Measurements from ENCODE around the gene RHBDD1. TPM values are rescaled to one million over a fixed set of nuclear protein-coding genes. Genes with fewer than 3 reads are reported as not detected.

The RHBDD1 gene
- total and polyA plus RNA-seq, 2 donors (not counting 3 experiments of a cell fraction or from before 2014, with no cell fraction given): 6.8 to 19.4 TPM

GRCh38 chr2:227036527-227036926 lies 200.7 kb downstream of the RHBDD1 start:
- Histone ChIP-seq H3K27ac (ENCODE audit: insufficient read depth, low read depth, low read length) (no peak overlapping the region), H3K36me3 (ENCODE audit: control insufficient read depth in 2 of 2, extremely low read depth in 1 of 2, insufficient read depth in 2 of 2, low read length in 2 of 2) (no peaks in the 10 kb centered on the region), H3K9me3 (replicated peaks; ENCODE audit: control insufficient read depth, insufficient read depth, low read length) (no peaks in the 10 kb centered on the region), H3K27me3 (ENCODE audit: control insufficient read depth in 2 of 2, insufficient read depth in 2 of 2, low read length in 2 of 2) (no peaks in the 10 kb centered on the region), H3K9ac (replicated peaks; ENCODE audit: extremely low read depth, insufficient read depth, low read length) (no peak overlapping the region), H2AFZ (ENCODE audit: low read depth, low read length) (no peak overlapping the region), H3K4me3 (replicated peaks in 1 of 3; ENCODE audit: insufficient read depth in 1 of 3, low read depth in 1 of 3, low read length in 3 of 3) (no peak overlapping the region), H3K9me1 (replicated peaks; ENCODE audit: control insufficient read depth, extremely low read depth, insufficient read depth, low read length) (no peaks in the 10 kb centered on the region), H3K4me2 (ENCODE audit: insufficient read depth, low read length) (no peak overlapping the region), H3K79me2 (ENCODE audit: control insufficient read depth, insufficient read depth, low read length) (no peaks in the 10 kb centered on the region), H4K20me1 (replicated peaks; ENCODE audit: control insufficient read depth, extremely low read depth, insufficient read depth, low read length) (no peaks in the 10 kb centered on the region), H3K4me1 (ENCODE audit: control insufficient read depth, extremely low read depth, insufficient read depth, low read length) (no peaks in the 10 kb centered on the region)
- no peak for DNase-seq (ENCODE audit: low read depth, low spot score)
- BruUV-seq (replicated peaks): no TSS peak
- TF ChIP-seq FOS (IDR thresholded peaks at IDR 0.05; ENCODE audit: borderline replicate concordance, insufficient read depth, low read length) (no peak), EZH2 (IDR thresholded peaks at IDR 0.05; ENCODE audit: borderline replicate concordance, low read depth, low read length, severe bottlenecking) (no peak), MAX (IDR thresholded peaks at IDR 0.05; ENCODE audit: insufficient read depth, insufficient read length) (no peak), MYC (IDR thresholded peaks at IDR 0.05; ENCODE audit: low read depth, low read length) (no peak), GATA2 (IDR thresholded peaks at IDR 0.05; ENCODE audit: insufficient read depth, insufficient read length, low read depth, low read length) (no peak), POLR2A (IDR thresholded peaks at IDR 0.05; ENCODE audit: low read depth, low read length) (no peak), JUN (IDR thresholded peaks at IDR 0.05; ENCODE audit: borderline replicate concordance, insufficient read depth, insufficient read length, low read depth) (no peak), POLR2AphosphoS5 (IDR thresholded peaks at IDR 0.05; ENCODE audit: insufficient read depth, low read depth, low read length) (no peak), CTCF (IDR thresholded peaks at IDR 0.05; ENCODE audit: extremely low read depth in 1 of 2, insufficient read depth in 1 of 2, low read depth in 1 of 2, low read length in 2 of 2) (no peak)
- FAIRE-seq: no peak
- dilution Hi-C loops (cut with MboI; ENCODE audit: extremely low pct_ligation_motif_present, low sequenced_read_pairs) (no loop called here), intact Hi-C loops (cut with micrococcal nuclease) (no loop called here)
- ChIA-PET POLR2A (no interaction called here), CTCF (no interaction called here)
